ENCODE data around the gene ISG15. TPM values are rescaled to one million over a fixed set of nuclear protein-coding genes. Genes with fewer than 3 reads are reported as not detected.
A peak's percentile ranks its signal among the peaks of the same experiment; 100 is the strongest.
"Not testable (repeated sequence)": the region's sequence is repeated elsewhere in the genome, so short reads cannot be mapped to it uniquely, and the experiment has no call there.

Gene ISG15
- total RNA-seq, 1 donor from 2014 or later: 19.2 TPM

DNA sequence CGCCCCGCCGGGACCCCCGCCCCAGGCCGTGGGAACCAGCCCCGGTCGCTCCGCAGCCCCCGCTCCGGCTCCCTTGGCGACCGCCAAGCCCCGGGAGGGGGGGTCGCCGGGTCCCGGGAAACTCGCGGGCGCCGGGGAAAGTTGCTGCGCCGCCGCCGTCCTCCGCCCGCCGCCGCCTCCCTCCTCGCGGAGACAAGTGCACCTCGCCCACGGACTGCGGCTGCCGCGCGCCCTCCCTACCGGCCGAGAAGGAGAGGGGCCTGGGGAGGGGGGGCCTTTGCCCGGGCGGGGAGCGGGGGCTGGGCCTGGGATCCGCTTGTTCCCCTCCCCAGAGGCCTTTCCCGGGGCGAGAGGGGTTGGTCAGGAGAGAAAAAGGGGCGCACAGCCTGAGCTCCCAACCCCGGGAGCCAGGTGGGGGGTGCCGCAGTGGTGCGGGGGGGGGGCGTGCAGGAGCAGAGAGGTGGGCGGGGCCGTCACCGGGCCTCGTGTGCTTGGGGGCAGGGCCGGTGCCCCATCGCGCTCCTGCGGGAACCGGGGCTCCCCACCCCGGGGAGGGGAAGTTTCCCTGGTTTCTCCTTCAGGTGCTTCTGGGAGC lies 7.2 kb downstream of the ISG15 start:
- peak; percentile 64 for DNase-seq (ENCODE audit: missing footprints)
- intact Hi-C loops (cut with DNase I): loop anchor here (5.0 kb wide), 1 partner anchor 92 kb away; no protein-coding TSS in a partner anchor
- ATAC-seq: no peak

DNA sequence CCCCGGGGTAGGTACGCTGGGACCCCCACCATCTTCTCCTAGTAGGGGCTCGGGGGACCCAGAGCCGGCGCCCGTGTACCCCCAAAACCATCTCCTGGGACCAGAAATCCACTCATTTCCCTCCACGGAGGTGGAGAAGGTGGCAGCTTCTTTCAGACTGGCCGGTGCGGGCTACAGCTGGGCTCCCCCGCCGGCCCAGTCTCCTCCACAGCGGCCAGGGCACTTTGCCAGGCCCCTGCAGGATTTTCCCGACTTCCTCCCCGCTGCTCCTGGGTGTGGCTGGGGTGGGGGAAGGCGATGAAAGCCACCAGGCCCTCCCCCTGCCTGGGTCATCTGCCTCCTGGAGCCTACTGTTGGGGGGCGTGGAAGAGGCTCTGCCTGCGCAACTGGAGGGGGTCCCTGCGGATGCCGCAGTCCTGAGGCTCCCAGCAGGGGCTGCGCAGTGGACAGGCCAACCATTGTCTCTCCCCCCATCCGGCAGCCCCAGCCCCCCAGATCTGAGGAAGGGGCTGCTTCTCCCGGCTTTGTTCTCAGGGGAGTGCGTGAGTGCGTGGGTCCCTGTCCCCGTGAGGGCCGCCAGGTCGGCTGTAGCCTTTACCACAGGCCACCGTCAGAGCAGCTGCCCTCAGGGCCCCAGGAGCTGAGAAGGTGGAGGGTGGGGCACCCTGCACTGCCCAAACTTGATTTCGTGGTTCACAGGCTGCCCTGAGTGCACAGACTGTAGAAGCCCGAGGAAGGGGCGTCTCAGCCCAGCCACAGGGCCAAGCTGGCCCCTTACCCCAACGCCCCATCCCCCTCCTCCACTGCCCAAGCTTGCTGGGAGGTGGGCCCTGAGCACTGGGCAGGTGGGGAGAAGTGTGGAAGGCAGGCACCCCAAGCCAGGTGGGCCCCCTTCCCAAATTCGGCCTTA lies 8.0 kb downstream of the ISG15 start:
- ATAC-seq (peak; percentile 5), DNase-seq (ENCODE audit: missing footprints) (peak; percentile 75)
- intact Hi-C loops (cut with DNase I): loop anchor here (5.0 kb wide), 1 partner anchor 91 kb away; no protein-coding TSS in a partner anchor

DNA sequence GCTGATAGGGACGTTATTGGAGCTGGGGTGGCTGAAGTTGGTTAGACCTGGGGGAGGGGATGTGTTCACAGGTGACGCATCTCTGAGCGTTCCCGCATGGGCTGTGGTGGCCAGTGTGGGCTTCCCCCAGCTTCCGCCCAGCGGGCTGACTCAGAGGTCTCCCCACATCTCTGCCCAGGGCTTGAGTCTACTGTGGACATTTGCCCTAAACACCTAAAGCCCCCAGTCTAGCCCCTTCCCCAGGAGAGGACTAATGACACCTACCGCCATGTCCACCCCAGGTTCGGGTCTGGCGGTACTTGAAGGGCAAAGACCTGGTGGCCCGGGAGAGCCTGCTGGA lies 8.6 kb downstream of the ISG15 start:
- no peak for ATAC-seq
- DNase-seq (ENCODE audit: missing footprints): peak; percentile 54
- intact Hi-C loops (cut with DNase I): loop anchor here (5.0 kb wide), 1 partner anchor 90 kb away; no protein-coding TSS in a partner anchor

DNA sequence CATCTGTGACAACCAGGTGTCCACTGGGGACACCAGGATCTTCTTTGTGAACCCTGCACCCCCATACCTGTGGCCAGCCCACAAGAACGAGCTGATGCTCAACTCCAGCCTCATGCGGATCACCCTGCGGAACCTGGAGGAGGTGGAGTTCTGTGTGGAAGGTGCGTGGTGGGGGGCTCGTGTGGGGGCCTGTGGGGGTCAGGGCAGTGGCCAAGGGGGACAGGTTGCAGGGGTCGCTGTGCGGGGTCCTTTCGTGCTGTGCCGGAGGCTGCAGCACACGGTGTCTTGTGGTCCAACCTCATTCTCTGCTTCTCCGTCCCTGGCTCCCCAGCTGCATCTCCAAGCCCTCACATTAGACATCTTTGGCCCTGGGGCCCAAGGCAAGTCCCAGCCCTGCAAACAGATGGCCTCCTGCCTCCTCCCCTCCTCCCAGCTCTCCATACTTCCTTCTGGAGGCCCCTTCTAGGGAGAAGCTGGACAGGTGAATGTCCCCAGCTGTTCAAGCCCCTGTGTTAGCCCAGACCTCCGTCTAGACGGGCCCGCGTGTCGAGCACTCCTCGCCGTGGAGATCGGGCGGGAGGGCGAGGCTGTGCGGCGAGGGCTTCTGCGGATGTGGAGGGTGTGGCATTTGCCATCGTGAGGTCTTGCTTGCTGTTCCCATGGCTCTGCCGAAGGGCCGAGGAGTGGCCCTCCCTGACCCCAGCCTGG lies 9.2 kb downstream of the ISG15 start:
- no peak for ATAC-seq
- peak; percentile 60 for DNase-seq (ENCODE audit: missing footprints)
- intact Hi-C loops (cut with DNase I): loop anchor here (5.0 kb wide), 1 partner anchor 90 kb away; no protein-coding TSS in a partner anchor

DNA sequence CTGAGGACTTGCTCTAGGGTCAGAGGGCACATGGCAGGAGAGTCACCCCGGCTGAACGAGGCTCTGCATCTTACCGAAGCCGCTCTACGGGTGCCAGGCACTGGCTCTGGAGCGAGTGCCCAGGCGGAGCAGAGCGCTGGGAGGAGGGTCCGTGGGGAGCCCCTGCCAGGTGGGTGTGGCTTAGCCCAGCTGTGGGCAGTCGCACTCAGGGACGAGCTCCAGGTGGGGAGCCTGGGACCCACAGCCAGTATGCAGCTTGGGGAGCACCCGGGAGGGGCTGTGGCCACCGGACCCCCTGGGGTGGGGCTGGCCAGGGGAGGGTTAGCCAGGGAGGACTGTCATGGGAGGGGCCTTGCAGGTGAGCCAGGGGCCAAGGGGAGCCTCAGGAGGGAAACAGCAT lies 10.4 kb downstream of the ISG15 start:
- DNase-seq (ENCODE audit: missing footprints): no peak
- intact Hi-C loops (cut with DNase I): loop anchor here (5.0 kb wide), 1 partner anchor 89 kb away; no protein-coding TSS in a partner anchor
- ATAC-seq: no peak

DNA sequence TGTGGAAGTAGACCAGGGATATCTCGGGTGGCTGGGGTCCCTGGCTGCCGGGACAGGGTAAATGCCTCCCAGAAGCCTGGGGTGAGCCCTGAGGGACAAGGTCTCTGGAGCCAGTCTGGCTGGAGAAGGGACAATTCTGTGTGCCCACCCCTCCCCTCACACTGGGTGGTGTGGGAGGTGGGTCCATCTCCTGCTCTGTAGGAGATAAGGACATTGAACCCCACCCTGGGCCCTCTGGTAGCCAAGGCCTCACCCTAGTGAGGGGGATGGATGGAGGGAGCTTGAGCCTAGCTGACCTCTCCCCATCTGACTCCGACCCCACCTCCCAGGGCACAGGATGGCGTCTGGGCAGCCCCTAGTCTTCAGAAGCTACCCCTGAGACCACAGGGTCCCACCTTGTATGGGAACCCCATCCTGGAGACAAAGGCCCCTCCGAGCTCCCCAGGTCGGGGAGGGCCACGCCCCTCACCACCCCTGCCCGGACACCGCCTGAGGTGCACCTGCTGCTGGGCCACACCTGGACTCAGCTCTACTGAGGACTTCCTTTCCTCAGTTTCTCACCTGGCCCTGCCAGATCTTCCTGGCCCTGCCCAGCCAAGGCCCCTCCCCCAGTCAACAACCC lies 11.0 kb downstream of the ISG15 start:
- ATAC-seq: no peak
- DNase-seq (ENCODE audit: missing footprints): no peak
- intact Hi-C loops (cut with DNase I): loop anchor here (5.0 kb wide), 1 partner anchor 88 kb away; no protein-coding TSS in a partner anchor

DNA sequence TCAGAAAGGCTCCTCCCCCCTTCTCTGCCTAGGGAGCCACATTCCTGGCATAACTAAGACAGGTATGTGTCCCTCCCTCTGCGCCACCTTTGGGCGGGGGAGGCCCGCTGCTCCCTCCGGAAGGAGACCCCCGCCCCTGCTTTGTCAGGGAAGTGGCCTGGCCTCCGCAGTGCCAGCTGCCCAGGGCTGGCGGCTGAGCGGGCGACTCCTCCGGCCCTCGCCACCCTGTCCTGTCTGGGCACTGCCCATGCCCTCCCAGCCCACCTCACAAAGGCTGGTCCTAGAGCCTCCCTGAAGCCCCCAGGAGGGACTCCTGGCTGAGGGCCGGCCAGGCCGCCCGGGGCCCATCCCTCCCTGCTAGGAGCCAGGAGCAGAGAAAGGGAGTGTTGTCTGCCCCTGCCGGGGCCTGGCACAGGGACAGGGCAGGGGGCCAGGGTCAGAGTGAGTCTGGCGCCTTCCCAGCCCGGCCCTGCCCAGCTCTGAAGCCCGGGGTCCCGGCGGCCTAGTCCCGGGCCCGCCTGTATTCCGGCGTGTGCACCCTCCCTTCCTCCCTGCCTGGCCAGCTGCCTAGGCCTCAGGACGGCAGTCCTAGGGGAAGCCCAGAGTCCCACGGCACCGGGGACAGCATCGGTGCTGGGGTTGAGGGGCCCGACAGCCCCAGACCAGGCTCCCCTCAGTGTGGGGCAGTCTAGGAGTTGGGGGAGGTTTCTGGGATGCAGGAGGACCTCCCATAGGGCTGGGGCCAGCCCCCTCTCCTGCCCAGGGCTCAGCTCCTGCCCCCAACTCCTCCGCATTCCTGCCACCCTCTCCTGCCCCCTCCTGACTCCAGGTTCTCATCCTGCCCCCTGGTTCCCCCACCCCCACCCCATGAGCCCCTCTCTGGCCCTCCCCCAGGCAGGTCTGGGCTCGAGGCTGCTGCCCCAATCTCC lies 11.7 kb downstream of the ISG15 start:
- no peak for ATAC-seq
- intact Hi-C loops (cut with DNase I): loop anchor here (5.0 kb wide), 2 partner anchors 37 to 87 kb away; no protein-coding TSS in a partner anchor
- peak; percentile 59 for DNase-seq (ENCODE audit: missing footprints)

DNA sequence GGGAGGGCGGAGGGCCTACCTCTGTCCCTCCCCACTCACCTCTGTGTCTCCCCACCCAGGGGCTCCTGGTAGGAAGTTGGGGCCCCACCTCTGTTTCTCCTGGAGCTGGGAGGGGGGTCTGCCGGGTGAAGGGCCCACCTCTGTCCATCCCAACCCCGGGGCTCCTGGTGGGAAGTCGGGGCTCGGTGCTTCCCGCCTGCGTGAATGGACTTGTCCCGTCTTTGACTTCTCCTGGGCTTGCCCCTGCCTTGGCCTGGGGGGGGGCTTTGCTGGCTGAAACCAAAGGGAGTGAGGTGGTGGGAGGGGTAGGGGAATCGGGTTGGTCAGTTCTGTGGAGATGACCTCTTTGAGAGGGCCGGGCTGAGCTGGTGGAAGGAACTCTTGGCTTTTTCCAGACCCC lies 12.4 kb downstream of the ISG15 start:
- intact Hi-C loops (cut with DNase I): loop anchor here (5.0 kb wide), 1 partner anchor 37 kb away; no protein-coding TSS in a partner anchor
- DNase-seq (ENCODE audit: missing footprints) (no peak), ATAC-seq (no peak)

DNA sequence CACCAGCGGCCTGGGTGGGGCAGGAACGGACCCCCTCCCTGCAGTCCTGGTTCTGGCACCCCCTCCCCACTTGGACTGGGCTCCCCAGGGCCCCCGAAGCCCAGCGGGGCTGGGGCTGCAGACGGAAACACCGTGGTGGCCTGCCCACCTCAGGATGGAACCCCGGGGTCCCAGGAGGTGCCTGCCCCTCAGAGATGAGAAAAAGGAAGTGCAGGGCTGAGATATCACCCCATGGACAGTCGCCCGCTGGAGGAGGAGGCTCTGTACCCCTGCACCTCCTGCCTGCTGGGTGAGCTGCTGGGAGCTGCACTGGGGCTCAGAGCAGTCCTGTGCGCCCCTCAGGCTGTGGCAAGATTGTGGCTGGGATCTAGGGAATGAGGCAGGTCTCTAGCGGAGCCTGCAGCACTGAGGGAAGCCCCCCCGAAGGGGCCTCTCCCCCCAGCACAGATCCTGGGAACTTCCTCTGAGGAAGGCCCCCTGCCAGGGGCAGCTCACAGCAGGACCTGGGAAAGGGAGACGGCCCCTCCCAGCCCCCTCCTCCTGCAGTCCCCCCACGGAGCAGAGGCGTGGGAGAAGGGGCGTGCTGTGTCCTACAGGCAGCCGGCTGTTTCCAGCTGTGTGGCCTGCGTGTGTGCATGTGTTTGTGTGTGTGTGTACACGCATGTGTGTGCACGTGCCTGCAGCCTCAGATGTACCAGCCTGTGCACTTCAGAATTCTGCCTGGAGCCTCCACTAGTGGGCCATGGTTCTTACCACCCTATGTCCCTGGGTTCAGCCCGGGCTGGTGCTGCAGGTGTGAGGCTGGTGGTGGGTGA lies 13.5 kb downstream of the ISG15 start:
- ATAC-seq (no peak), DNase-seq (ENCODE audit: missing footprints) (peak; percentile 64)
- intact Hi-C loops (cut with DNase I): loop anchor here (5.0 kb wide), 1 partner anchor 35 kb away; no protein-coding TSS in a partner anchor

DNA sequence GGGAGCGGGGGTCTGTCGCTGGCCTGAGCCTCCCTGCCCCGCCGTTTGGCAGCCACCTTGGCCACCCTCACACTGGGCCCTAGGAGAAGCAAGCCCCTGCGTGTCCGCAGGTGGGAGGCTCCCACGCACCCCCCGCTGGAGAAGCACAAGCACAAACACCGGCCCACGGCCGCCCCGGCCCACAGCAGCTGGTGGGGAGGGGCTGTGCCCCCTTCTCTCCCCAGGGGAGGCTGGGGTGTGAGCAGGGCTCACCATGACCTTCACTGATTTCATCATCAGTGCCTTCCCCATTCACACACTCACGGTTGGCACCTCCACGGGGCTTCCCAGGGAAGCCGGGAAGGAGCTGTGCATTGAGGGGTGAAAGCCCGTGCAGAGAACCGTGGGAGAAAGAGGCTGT lies 14.5 kb downstream of the ISG15 start:
- intact Hi-C loops (cut with DNase I): loop anchor here (5.0 kb wide), 1 partner anchor 35 kb away; no protein-coding TSS in a partner anchor
- ATAC-seq (no peak), DNase-seq (ENCODE audit: missing footprints) (no peak)

DNA sequence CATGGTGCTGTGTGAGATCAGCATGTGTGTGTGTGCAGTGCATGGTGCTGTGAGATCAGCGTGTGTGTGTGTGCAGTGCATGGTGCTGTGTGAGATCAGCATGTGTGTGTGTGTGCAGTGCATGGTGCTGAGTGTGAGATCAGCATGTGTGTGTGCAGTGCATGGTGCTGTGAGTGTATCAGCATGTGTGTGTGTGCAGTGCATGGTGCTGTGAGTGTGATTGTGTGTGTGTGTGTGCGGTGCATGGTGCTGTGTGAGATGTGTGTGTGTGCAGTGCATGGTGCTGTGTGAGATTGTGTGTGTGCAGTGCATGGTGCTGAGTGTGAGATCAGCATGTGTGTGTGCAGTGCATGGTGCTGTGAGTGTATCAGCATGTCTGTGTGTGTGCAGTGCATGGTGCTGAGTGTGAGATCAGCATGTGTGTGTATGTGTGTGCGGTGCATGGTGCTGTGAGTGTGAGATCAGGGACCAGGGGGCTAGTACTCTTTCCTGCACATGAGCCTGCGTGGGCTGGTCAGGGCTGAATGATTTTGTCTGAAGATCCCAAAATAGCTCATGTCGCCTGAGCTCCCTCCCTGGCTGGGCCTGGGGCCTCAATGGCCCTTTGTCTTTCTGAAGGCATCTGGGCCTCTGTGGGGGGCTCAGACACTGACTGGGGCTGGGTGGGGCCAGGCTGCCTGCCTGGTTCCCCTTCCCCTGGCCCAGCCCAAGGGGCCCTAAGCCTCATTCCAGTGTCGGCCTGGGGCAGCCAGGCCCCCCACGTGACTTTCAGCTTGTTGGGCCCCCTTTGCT lies 17.8 kb downstream of the ISG15 start:
- intact Hi-C loops (cut with DNase I); DNase-seq (ENCODE audit: missing footprints); ATAC-seq: not testable (repeated sequence)

DNA sequence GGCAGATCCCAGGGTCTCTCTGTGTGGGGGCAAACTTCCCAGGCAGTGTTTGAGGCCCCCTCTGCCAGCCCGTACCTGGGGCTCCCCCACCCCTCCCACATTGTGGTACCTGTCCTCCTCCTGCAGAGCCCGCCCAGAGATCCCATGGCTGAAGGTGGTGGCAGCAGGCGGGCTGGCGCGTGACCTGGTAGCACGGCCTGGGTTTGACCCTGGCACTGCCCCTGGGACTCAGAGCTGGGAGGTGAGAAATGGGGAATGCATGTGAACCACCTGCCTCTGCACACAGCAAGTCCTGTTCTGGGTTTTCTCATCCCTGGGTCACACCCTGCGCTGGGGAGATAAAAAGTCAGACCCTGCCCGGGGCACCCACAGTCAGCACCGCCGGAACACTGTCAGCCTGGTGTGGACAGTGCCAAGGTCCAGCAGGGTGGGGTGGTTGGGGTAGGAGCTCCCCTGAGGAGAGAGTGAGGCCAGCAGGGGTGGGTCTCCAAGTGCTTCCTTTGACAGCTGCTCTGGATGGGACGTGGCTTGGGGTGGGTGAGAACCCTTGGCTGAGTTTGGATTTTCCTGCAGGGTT lies 18.4 kb downstream of the ISG15 start:
- ATAC-seq (no peak), DNase-seq (ENCODE audit: missing footprints) (no peak)
- intact Hi-C loops (cut with DNase I): no loop called here

DNA sequence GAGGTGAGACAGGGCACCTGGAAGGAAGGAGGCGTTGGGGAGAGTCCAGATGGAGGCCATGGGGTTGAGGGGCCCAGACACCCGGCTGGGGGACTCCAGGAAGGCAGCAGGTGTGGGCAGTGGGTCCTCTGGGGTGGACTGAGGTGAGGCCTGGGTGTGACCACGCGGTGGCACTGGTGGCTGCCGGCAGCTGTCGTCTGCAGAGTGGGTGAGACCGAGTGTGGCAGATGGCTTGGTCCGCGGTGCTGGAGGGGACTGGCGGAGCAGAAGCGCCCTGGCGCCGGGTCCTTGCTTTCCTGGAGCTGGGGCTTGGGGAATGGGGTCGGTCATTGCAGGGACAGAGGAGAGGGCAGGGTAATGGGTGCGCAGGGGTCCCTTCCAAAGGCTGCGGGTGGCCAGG lies 19.1 kb downstream of the ISG15 start:
- ATAC-seq: peak; percentile 67
- no peak for DNase-seq (ENCODE audit: missing footprints)

DNA sequence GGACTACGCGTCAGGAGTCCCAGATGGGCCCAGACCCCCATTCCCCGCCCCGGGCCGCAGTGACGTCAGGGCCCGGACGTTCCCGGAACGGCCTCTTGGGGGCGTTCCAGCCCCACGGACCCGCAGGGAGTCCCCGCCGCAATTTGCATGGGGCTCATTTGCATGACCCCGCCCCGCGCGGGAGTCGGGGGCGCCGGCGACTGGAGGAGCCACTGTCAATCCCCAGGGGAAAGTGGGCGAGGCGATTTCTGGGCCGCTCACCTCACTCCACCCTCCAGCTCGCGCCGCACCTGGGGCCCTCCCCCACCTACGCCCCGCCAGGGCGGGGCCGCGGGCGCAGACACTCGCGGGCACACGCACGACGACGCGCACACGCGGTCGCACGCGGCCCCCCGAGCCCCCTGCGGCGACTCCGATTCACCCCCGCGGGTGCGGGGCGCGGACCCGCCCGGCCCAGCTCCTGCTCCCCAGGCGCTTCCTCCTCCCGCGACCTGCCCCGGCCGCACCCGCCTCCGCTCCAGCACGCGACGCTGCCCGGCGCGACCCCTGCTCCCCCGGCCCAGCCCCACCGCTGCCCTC lies 19.8 kb downstream of the ISG15 start:
- intact Hi-C loops (cut with DNase I): no loop called here

More for the DNA sequence above, 19.1 kb downstream of the ISG15 start:
- intact Hi-C loops (cut with DNase I): no loop called here

DNA sequence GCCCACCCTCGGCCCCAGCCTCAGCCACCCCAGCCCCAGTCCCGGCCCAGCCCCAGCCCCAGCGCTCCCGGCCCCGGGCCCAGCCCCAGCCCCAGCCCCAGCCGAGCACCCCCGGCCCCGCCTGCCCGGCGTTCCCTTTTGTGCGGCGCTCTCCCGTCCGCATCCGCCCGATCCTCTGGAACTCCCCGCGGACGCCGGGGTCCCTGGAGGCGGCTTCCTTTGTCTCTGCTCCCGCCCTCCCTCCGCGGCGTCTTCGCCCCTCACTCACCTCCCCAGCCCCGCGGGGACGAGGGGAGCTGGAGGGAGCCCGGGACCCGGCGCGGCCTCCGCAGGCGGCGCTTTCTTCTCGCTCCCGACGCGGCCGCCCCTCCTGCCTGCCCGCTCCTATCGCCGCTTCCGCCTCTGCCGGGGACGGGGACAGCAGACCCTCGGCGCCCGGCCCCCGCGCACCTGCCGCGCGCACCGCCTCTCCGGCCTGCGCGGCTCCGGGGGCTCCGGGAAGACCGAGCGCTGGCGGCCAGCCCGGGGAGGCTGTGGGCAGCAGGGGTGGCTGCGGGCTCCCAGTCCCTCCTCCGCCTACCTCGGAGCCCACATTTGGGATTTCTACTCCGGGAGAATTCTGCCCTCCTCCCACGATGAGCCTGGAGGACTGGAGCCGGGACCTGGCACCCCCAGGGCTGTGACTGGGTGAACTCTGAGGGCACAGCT lies 20.6 kb downstream of the ISG15 start:
- intact Hi-C loops (cut with DNase I): no loop called here
- no peak for ATAC-seq

More for the DNA sequence above, 19.8 kb downstream of the ISG15 start:
- ATAC-seq (peak; percentile 79), DNase-seq (ENCODE audit: missing footprints) (no peak)

More for the DNA sequence above, 20.6 kb downstream of the ISG15 start:
- no peak for DNase-seq (ENCODE audit: missing footprints)
